ENCODE measurements around the gene ACMSD. TPM values are rescaled to one million over a fixed set of nuclear protein-coding genes. Genes with fewer than 3 reads are reported as not detected.

Gene ACMSD
- total and polyA plus RNA-seq, 2 of the 13 experiments (the other 11 are each of a cell fraction or from before 2014, with no cell fraction given), result not detected

DNA sequence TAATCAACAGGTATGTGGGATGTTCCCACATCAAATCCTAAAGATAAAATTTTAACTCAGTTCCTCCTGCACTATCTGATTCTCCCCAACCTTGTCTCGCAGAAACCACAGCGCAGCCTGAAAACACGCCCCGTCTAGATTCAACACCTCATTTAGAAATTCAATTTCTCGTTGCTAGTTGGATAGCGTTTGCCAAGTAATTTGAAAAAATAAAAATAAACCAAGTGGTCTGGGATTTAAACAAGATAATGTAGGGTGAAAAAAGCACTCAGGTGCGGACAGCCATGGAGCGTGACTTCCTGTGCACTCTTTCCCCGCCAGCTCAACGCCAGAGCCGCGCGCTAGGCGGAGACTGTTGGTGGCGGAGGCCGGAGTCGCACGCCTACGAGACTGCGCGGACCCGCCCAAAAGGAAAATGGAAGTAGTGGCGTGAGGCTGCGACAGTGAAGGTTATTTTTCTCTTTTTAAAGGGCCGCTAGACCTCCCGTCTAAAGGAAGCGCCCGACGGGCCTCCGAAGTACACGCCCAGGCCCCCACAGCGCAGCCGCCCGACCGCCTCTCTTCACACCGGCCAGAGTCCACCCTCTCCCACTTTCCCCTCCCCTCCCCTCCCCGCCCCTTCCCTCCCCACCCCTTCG, 79.6 kb downstream of the ACMSD start (continued):
- TF ChIP-seq HDAC1 (CRISPR knock-in tag; IDR thresholded peaks at IDR 0.05) (no peak), ARNT2 (CRISPR knock-in tag; IDR thresholded peaks at IDR 0.05; ENCODE audit: low read depth) (peak; percentile 52; the same call in 1 of the 2 replicates), ZNF124 (CRISPR knock-in tag; IDR thresholded peaks at IDR 0.05) (no peak), ZNF510 (CRISPR knock-in tag; IDR thresholded peaks at IDR 0.05; ENCODE audit: low read depth) (no peak), ZFP36L1 (CRISPR knock-in tag; IDR thresholded peaks at IDR 0.05) (no peak), FIP1L1 (IDR thresholded peaks at IDR 0.05; ENCODE audit: borderline replicate concordance, insufficient read depth, low read depth, low read length) (no peak), SMYD3 (CRISPR knock-in tag; IDR thresholded peaks at IDR 0.05) (no peak), NFATC3 (CRISPR knock-in tag; IDR thresholded peaks at IDR 0.05) (no peak), ZBTB21 (CRISPR knock-in tag; IDR thresholded peaks at IDR 0.05) (no peak; the same call in 1 of the 2 replicates), ZNF724P (CRISPR knock-in tag; IDR thresholded peaks at IDR 0.05; ENCODE audit: borderline replicate concordance) (no peak), ZSCAN30 (CRISPR knock-in tag; IDR thresholded peaks at IDR 0.05) (no peak), MEIS2 (CRISPR knock-in tag; IDR thresholded peaks at IDR 0.05) (no peak), NPAS2 (CRISPR knock-in tag; IDR thresholded peaks at IDR 0.05; ENCODE audit: borderline replicate concordance) (no peak), ZNF253 (CRISPR knock-in tag; IDR thresholded peaks at IDR 0.05; ENCODE audit: borderline replicate concordance) (no peak), HDAC2 (CRISPR knock-in tag; IDR thresholded peaks at IDR 0.05) (no peak; the same call in 1 of the 2 replicates), GTF2F1 (IDR thresholded peaks at IDR 0.05; ENCODE audit: low read length) (peak; percentile 28; the same call in 1 of the 2 replicates), ARHGAP35 (CRISPR knock-in tag; IDR thresholded peaks at IDR 0.05; ENCODE audit: borderline replicate concordance) (peak; percentile 68; the same call in 1 of the 2 replicates), ZNF430 (CRISPR knock-in tag; IDR thresholded peaks at IDR 0.05) (no peak)
- TF ChIP-seq, protein P1, sequence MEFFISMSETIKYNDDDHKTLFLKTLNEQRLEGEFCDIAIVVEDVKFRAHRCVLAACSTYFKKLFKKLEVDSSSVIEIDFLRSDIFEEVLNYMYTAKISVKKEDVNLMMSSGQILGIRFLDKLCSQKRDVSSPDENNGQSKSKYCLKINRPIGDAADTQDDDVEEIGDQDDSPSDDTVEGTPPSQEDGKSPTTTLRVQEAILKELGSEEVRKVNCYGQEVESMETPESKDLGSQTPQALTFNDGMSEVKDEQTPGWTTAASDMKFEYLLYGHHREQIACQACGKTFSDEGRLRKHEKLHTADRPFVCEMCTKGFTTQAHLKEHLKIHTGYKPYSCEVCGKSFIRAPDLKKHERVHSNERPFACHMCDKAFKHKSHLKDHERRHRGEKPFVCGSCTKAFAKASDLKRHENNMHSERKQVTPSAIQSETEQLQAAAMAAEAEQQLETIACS (CRISPR knock-in tag; IDR thresholded peaks at IDR 0.05), result peak; percentile 4; the same call in 1 of the 2 replicates
- TF ChIP-seq, protein P2, sequence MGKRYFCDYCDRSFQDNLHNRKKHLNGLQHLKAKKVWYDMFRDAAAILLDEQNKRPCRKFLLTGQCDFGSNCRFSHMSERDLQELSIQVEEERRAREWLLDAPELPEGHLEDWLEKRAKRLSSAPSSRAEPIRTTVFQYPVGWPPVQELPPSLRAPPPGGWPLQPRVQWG (CRISPR knock-in tag; IDR thresholded peaks at IDR 0.05; ENCODE audit: borderline replicate concordance, low read depth), result no peak
- TF ChIP-seq, protein P3, sequence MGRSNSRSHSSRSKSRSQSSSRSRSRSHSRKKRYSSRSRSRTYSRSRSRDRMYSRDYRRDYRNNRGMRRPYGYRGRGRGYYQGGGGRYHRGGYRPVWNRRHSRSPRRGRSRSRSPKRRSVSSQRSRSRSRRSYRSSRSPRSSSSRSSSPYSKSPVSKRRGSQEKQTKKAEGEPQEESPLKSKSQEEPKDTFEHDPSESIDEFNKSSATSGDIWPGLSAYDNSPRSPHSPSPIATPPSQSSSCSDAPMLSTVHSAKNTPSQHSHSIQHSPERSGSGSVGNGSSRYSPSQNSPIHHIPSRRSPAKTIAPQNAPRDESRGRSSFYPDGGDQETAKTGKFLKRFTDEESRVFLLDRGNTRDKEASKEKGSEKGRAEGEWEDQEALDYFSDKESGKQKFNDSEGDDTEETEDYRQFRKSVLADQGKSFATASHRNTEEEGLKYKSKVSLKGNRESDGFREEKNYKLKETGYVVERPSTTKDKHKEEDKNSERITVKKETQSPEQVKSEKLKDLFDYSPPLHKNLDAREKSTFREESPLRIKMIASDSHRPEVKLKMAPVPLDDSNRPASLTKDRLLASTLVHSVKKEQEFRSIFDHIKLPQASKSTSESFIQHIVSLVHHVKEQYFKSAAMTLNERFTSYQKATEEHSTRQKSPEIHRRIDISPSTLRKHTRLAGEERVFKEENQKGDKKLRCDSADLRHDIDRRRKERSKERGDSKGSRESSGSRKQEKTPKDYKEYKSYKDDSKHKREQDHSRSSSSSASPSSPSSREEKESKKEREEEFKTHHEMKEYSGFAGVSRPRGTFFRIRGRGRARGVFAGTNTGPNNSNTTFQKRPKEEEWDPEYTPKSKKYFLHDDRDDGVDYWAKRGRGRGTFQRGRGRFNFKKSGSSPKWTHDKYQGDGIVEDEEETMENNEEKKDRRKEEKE (IDR thresholded peaks at IDR 0.05), result no peak
- TF ChIP-seq, protein P4, sequence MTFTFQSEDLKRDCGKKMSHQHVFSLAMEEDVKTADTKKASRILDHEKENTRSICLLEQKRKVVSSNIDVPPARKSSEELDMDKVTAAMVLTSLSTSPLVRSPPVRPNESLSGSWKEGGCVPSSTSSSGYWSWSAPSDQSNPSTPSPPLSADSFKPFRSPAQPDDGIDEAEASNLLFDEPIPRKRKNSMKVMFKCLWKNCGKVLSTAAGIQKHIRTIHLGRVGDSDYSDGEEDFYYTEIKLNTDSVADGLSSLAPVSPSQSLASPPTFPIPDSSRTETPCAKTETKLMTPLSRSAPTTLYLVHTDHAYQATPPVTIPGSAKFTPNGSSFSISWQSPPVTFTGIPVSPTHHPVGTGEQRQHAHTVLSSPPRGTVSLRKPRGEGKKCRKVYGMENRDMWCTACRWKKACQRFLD (CRISPR knock-in tag; IDR thresholded peaks at IDR 0.05; ENCODE audit: borderline replicate concordance), result no peak
- TF ChIP-seq, protein P5, sequence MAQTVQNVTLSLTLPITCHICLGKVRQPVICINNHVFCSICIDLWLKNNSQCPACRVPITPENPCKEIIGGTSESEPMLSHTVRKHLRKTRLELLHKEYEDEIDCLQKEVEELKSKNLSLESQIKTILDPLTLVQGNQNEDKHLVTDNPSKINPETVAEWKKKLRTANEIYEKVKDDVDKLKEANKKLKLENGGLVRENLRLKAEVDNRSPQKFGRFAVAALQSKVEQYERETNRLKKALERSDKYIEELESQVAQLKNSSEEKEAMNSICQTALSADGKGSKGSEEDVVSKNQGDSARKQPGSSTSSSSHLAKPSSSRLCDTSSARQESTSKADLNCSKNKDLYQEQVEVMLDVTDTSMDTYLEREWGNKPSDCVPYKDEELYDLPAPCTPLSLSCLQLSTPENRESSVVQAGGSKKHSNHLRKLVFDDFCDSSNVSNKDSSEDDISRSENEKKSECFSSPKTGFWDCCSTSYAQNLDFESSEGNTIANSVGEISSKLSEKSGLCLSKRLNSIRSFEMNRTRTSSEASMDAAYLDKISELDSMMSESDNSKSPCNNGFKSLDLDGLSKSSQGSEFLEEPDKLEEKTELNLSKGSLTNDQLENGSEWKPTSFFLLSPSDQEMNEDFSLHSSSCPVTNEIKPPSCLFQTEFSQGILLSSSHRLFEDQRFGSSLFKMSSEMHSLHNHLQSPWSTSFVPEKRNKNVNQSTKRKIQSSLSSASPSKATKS (CRISPR knock-in tag; IDR thresholded peaks at IDR 0.05), result 0 out of 2 replicates have a peak, but pooled peaks have one; percentile 54
